ENCODE data around the gene GOSR2. TPM values are rescaled to one million over a fixed set of nuclear protein-coding genes. Genes with fewer than 3 reads are reported as not detected.

Gene GOSR2
- total and polyA plus RNA-seq, 12 donors = 14.4 to 69.2 (median 43.3) TPM

DNA sequence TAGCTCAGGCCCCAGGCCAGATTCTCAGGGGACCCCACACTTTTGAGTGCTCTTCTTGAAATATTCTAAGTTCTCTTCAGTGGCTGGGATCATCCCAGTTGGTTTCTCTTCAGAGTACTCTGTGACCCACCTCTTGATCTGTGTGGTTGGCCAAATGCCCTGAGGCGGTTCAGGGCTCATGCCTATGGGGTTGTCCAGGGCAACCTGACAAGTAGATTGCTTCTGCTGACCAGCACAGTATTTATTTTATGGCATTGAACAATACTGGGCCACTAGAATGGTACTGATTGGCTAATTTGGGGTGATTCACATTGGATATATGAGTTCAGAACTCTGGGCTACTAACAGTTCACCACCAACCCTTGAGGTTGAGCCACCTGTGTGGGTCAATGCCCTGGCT lies 7.4 kb upstream of the GOSR2 start:
- no peaks in the 10 kb centered on the region for H3K27me3 ChIP-seq
- intact Hi-C loops (cut with DNase I) = no loop called here
- 0 to 100% (median 27%) methylated on average over 1 of the region's 1 CpG for WGBS, 4 donors
- no peaks in the 10 kb centered on the region for H3K4me1 ChIP-seq (replicated peaks in 1 of 2)
- H3K4me3 ChIP-seq = no peak overlapping the region
- H3K36me3 ChIP-seq (replicated peaks in 1 of 2) = no peaks in the 10 kb centered on the region
- DNase-seq = no peak
- H3K9me3 ChIP-seq (replicated peaks in 1 of 3) = no peaks in the 10 kb centered on the region
- no peak overlapping the region for H3K27ac ChIP-seq
- TF ChIP-seq, protein P1, sequence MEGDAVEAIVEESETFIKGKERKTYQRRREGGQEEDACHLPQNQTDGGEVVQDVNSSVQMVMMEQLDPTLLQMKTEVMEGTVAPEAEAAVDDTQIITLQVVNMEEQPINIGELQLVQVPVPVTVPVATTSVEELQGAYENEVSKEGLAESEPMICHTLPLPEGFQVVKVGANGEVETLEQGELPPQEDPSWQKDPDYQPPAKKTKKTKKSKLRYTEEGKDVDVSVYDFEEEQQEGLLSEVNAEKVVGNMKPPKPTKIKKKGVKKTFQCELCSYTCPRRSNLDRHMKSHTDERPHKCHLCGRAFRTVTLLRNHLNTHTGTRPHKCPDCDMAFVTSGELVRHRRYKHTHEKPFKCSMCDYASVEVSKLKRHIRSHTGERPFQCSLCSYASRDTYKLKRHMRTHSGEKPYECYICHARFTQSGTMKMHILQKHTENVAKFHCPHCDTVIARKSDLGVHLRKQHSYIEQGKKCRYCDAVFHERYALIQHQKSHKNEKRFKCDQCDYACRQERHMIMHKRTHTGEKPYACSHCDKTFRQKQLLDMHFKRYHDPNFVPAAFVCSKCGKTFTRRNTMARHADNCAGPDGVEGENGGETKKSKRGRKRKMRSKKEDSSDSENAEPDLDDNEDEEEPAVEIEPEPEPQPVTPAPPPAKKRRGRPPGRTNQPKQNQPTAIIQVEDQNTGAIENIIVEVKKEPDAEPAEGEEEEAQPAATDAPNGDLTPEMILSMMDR (IDR thresholded peaks at IDR 0.05) = no peak

DNA sequence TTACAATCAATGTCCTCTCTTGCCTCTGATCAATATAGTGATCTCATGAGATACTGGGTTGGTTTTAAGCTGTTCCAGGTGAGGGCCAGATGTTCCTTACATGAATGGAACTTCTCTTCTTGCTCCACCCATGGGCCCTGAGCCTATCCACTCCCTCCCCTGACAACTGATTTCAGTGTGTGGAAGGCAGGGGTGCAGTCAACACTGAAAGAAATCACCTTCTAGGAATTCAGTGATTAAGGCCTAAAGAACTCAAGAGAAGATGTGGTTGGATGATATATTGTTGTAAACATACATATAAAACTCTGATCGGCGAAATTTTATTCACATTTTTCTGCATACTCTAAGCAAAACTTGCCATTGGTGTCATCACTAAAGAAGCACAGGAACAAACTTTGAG lies 6.7 kb upstream of the GOSR2 start:
- Histone ChIP-seq H3K4me3 (no peak overlapping the region), H3K9me3 (replicated peaks in 1 of 3) (no peaks in the 10 kb centered on the region), H3K36me3 (replicated peaks in 1 of 2) (no peaks in the 10 kb centered on the region), H3K4me1 (replicated peaks in 1 of 2) (no peaks in the 10 kb centered on the region), H3K27me3 (no peaks in the 10 kb centered on the region), H3K27ac (no peak overlapping the region)
- intact Hi-C loops (cut with DNase I) = no loop called here
- no peak for TF ChIP-seq POLR2A (IDR thresholded peaks at IDR 0.05)
- TF ChIP-seq, protein P1 (IDR thresholded peaks at IDR 0.05) = no peak
- 75 to 85% (median 81%) methylated on average over 2 of the region's 2 CpGs for WGBS, 4 donors
- DNase-seq = no peak

DNA sequence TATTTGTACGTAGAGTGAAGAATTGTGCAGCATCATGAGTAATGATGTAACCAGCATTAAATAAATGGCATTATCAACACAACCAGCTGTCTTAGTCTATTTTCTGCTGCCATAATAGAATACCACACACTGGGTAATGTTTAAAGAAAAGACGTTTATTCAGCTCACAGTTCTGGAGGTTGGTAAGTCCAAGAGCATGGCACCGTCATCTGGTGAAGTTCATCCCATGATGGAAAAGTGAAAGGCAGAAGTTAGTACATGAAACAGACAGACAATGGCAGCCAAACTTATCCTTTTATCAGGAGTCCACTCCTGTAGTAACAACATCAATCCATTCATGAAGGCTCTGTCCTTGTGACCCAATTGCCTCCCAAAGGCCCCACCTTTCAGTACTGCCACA lies 6.3 kb upstream of the GOSR2 start:
- Histone ChIP-seq H3K36me3 (replicated peaks in 1 of 2) (no peaks in the 10 kb centered on the region), H3K27ac (no peak overlapping the region), H3K4me3 (no peak overlapping the region), H3K4me1 (replicated peaks in 1 of 2) (no peaks in the 10 kb centered on the region), H3K9me3 (replicated peaks in 1 of 3) (no peaks in the 10 kb centered on the region), H3K27me3 (no peaks in the 10 kb centered on the region)
- 79 to 94% (median 89%) methylated on average over 3 of the region's 3 CpGs for WGBS, 4 donors
- intact Hi-C loops (cut with DNase I) = no loop called here
- TF ChIP-seq, protein P1 (IDR thresholded peaks at IDR 0.05) = no peak
- TF ChIP-seq POLR2A (IDR thresholded peaks at IDR 0.05) = no peak
- no peak for DNase-seq

DNA sequence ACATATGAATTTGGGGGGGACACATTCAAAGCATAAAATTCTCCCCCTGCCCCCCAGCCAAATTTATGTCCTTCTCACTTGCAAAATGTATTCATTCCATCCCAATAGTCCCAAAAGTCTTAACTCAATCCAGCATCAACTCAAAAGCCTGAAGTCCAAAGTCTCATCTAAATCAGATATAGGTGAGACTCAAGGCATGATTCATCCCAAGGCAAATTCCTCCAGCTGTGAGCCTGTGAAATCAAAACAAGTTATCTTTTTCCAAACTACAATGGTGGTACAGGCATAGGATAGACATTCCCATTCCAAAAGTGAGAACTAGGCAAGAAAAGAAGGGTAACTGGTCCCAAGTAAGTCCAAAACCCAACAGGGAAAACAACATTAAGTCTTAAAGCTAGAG lies 5.9 kb upstream of the GOSR2 start:
- DNase-seq = no peak
- intact Hi-C loops (cut with DNase I) = no loop called here
- Histone ChIP-seq H3K27me3 (no peaks in the 10 kb centered on the region), H3K9me3 (replicated peaks in 1 of 3) (no peaks in the 10 kb centered on the region), H3K4me3 (no peak overlapping the region), H3K36me3 (replicated peaks in 1 of 2) (no peaks in the 10 kb centered on the region), H3K27ac (no peak overlapping the region), H3K4me1 (replicated peaks in 1 of 2) (no peaks in the 10 kb centered on the region)
- no peak for TF ChIP-seq POLR2A (IDR thresholded peaks at IDR 0.05)
- TF ChIP-seq, protein P1 (IDR thresholded peaks at IDR 0.05) = no peak
